ENCODE data around the gene HHATL.

DNA sequence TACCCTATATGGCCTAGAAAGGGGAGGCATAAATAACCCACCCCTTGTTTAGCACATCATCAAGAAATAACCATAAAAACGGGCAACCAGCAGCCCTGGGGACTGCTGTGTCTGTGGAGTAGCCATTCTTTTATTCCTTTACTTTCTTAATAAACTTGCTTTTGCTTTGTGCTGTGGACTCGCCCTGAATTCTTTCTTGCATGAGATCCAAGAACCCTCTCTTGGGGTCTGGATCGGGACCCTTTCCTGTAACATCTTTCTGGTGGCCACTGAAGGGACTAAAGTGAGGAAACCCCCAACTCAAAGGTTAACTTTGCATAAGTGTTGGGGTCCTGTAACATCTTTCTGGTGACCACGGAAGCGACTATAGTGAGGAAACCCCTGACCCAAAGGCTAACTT is 15.7 kb upstream of the HHATL start:
- TF ChIP-seq, protein P1, sequence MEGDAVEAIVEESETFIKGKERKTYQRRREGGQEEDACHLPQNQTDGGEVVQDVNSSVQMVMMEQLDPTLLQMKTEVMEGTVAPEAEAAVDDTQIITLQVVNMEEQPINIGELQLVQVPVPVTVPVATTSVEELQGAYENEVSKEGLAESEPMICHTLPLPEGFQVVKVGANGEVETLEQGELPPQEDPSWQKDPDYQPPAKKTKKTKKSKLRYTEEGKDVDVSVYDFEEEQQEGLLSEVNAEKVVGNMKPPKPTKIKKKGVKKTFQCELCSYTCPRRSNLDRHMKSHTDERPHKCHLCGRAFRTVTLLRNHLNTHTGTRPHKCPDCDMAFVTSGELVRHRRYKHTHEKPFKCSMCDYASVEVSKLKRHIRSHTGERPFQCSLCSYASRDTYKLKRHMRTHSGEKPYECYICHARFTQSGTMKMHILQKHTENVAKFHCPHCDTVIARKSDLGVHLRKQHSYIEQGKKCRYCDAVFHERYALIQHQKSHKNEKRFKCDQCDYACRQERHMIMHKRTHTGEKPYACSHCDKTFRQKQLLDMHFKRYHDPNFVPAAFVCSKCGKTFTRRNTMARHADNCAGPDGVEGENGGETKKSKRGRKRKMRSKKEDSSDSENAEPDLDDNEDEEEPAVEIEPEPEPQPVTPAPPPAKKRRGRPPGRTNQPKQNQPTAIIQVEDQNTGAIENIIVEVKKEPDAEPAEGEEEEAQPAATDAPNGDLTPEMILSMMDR (IDR thresholded peaks at IDR 0.05): no peak
- TF ChIP-seq TCF7L2 (IDR thresholded peaks at IDR 0.05; ENCODE audit: low read depth, low read length): no peak
- no peak for TF ChIP-seq SIN3A (IDR thresholded peaks at IDR 0.05; ENCODE audit: borderline replicate concordance, insufficient read depth, low read depth, low read length)
- TF ChIP-seq, protein P2, sequence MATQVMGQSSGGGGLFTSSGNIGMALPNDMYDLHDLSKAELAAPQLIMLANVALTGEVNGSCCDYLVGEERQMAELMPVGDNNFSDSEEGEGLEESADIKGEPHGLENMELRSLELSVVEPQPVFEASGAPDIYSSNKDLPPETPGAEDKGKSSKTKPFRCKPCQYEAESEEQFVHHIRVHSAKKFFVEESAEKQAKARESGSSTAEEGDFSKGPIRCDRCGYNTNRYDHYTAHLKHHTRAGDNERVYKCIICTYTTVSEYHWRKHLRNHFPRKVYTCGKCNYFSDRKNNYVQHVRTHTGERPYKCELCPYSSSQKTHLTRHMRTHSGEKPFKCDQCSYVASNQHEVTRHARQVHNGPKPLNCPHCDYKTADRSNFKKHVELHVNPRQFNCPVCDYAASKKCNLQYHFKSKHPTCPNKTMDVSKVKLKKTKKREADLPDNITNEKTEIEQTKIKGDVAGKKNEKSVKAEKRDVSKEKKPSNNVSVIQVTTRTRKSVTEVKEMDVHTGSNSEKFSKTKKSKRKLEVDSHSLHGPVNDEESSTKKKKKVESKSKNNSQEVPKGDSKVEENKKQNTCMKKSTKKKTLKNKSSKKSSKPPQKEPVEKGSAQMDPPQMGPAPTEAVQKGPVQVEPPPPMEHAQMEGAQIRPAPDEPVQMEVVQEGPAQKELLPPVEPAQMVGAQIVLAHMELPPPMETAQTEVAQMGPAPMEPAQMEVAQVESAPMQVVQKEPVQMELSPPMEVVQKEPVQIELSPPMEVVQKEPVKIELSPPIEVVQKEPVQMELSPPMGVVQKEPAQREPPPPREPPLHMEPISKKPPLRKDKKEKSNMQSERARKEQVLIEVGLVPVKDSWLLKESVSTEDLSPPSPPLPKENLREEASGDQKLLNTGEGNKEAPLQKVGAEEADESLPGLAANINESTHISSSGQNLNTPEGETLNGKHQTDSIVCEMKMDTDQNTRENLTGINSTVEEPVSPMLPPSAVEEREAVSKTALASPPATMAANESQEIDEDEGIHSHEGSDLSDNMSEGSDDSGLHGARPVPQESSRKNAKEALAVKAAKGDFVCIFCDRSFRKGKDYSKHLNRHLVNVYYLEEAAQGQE (IDR thresholded peaks at IDR 0.05; ENCODE audit: insufficient read depth in 1 of 2, low read depth in 2 of 2, low read length in 1 of 2): no peak

All from Panc1 (cell line).